Activated T-helper 1 cell treated with anti-CD3 and anti-CD28 coated beads, Interleukin-2, amount 50 U/mL, for 16 hours (primary cell): ENCODE measurements around the gene CARMIL1.

Experiments
- DNase-seq, 2 donors: peaks; one replicate each; pipeline ENCODE4 v3.0.0-alpha.2; 2020; ENCODE audit warnings: low read depth in 1 of 2, low spot score in 1 of 2

The CARMIL1 gene

DNA sequence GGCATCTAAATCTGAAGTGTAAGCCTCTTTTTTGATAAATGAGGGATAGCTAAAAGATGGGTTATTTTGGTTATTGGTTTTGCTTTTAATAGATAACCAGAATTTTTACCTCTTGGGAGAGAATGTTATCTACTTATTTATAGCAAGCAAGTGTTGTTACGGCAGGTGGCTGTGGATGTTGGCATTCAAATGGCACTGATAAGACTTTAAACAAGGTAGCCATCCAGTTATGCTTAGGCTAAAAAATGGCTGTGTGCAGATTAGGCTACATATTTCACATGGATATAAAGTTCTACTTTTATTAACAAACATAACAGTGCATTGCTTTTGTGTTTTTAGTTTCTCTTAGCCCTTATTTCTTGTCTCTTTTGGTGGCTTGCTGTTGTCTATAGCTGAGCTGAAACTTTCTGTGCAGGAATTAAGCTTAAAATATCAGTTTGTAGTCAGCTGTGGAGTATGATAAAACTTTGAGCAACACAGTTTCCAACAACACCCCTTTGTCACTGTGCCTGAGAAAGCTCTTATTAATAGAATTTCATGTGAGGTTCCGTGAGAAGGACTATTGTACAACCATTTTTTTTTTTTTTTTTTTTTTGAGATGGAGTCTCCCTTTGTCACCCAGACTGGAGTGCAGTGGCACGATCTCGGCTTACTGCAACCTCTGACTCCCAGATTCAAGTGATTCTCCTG is 28.8 kb downstream of the CARMIL1 start:
- no peak for DNase-seq

DNA sequence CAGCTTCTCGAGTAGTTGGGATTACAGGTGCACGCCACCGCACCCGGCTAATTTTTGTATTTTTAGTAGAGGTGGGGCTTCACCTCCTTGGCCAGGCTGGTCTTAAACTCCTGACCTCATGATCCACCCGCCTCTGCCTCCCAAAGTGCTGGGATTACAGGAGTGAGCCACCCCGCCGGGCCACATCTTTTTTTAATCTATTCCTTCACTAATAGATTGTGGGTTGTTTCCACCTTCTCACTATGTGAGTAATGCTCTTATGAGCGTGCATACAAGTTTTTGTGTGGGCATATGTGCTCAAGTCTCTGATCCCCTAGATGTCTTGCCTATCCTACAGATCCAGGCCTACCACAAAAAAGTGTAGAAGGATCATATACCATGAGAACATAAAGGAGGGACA is 30.7 kb downstream of the CARMIL1 start:
- DNase-seq: no peak

- no peak for DNase-seq
Observed at GRCh38 chr6:25311331-25311840, 32.2 kb downstream of the CARMIL1 start.

- no peak for DNase-seq
Observed at GRCh38 chr6:25312034-25312620, 33.0 kb downstream of the CARMIL1 start.

GRCh38 chr6:25312703-25313102 is 33.5 kb downstream of the CARMIL1 start:
- no peak for DNase-seq

DNA sequence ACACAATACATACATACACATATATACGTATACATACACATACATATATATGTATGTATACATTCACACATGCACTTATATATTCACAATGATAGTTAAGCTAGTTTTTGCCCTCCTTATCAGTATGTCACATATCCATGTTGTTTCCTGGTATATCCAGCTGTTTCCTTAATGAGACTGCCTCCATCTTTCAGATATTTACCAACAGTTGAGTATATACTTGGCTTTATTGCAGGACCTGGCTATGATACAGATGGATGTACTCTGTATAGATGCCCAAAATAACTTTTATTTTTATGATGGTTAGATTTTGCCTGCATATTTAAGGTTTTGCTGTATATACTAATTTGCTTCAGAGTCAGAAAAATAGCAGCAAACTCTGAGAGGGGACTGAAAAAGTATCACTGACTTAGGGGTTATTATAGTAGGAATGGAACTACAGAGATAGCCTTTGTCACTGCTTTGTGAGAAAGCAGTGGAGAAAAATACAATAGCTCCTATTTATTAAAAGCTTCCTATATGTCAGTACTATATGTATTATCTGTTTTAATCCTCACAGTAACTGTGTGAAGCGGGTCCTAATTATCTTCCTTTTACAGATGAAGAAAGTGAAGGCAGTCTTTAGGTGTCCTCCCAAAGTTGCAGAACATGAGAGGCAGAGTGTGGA is 35.5 kb downstream of the CARMIL1 start:
- no peak for DNase-seq

- DNase-seq: no peak
Observed at GRCh38 chr6:25315194-25316177, 36.3 kb downstream of the CARMIL1 start.

DNA sequence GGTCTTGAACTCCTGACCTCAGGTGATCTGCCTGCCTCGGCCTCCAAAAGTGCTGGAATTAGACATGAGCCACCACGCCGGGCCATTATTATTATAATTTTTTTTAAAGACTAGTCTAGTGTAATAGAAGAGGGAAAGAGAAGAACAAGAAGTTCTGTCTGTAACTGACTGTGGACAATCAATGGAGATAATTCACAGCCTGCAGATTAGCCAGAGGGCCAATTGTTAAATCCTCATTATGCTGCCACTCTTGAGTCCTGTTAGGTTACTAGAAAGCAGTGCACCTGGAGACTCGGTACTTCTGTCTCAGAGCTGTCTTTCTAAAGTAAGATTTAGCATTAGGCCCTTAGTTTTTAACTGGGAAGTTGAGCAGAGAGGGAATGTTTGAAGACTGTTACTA is 37.5 kb downstream of the CARMIL1 start:
- no peak for DNase-seq

- no peak for DNase-seq
Observed at GRCh38 chr6:25318589-25318988, 39.4 kb downstream of the CARMIL1 start.

DNA sequence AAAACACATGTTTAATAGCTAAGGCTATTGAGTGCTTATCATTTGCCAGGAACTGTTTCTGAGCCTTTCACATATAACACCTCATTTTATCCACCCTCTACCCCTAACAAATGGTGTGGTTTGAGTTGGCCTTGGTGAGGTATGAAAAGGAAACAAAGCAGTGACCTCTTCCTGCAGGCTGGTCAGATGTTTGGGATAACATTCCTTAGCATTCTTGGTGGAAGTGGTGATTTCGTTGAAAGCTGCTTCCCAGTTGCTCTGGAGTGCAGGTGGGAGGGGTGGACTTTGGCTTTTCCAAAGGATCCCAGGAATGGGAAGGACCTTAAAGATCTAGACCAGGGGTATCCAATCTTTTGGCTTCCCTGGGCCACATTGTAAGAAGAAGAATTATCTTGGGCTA is 41.3 kb downstream of the CARMIL1 start:
- no peak for DNase-seq

DNA sequence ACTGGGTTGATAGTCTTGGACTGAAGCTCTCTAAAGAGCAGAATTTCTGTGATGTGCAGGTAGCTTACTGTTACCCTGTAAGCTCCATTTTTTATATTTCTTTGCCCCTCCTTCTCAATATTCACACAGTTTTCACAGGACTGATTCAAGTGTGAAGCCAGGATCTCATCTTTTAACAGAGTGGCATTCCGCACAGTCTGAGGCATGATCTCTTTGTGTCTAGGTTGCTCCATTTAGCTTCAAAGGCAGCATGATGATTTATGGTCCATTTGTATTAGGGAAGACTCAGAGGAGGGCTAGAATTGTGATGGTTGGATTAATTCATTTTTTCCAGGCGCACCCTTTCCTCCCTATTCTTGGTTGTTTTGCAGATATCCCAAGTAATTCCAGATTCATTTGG is 43.5 kb downstream of the CARMIL1 start:
- no peak for DNase-seq

- DNase-seq: no peak
Observed at GRCh38 chr6:25324066-25324762, 45.0 kb downstream of the CARMIL1 start.

DNA sequence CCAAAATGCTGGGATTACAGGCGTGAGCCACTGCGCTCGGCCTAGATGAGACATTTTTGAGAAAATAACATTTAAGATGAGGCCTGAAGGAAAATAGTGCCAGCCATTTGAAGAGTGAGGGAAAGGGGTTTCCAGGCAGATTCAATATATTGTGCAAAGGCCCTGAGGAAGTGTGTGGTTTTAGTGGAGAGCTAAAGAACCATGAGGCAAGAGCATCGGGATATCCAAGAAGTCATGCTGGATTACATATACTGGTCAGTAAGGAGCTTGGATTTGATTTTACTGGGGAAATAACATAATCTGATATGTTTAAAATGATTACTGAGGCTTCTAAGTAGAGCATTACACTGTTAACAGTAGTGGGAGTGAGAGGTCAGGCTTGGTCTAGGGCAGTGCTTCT is 47.0 kb downstream of the CARMIL1 start:
- DNase-seq: no peak

DNA sequence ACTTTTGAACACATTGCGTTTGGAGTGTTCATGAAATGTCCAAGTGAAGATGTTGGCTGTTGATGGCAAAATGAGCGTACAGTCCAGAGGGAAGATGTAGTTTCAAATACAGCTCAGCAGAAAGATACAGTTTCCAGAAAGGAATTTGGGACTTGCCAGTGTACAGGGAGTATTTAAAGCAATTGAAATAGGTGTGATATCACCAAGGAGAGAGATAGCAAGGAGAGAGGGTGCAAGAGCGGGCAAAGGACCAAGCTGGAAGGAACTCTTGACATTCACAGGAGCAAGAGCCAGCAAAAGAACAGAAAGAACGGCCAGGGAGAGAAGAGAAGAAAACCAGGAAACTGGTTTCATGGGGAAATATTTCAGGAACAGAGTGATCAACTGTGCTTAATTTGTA is 47.8 kb downstream of the CARMIL1 start:
- no peak for DNase-seq

DNA sequence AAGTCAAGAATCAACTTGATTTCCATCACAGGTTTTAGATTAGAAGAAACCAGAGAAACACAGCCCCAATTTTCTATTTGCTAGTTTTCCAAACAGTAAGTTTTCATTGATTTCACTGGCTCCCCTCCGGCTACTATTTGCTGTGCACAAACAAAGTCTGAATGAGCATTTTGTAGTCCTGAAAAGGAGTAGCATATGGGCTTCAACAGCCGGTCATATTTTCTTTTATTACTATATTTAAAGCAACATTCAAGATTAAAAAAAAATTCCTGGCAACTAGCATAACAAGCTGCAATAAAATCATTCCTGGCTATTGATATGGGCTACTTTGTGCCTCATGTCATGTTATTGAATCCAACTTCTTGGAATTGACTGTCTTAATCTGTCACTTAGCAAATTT is 48.3 kb downstream of the CARMIL1 start:
- DNase-seq: no peak

DNA sequence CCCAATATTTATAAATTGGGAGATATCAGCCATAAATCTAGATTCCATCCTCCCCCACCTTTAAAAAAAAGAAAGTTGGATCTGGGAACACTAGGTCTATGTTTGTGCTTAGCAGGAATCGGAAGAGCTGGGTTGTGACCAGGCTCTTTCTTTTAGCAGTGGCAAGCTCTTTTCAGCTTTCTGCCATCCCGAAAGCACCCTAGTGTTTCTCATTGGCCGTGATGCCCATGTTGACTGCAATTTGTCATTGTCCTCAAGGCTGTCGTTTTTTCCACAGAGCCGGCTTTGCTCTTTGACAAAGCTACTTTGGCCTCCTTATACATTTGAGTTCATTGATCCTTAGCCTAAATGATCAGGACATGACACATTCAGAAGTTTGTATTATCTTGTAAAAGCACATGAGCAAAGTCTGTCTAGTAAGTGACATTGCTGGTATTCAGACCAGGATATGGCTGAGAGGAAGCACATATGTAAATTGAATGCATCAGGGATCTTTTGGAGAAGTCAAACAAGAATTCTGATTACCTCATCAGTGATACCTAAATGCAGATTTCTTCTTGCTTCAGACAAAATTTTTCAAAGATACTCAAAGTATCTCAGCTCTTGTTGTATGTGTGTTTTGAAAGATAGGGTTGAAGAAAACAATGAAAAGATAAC is 50.1 kb downstream of the CARMIL1 start:
- no peak for DNase-seq

DNA sequence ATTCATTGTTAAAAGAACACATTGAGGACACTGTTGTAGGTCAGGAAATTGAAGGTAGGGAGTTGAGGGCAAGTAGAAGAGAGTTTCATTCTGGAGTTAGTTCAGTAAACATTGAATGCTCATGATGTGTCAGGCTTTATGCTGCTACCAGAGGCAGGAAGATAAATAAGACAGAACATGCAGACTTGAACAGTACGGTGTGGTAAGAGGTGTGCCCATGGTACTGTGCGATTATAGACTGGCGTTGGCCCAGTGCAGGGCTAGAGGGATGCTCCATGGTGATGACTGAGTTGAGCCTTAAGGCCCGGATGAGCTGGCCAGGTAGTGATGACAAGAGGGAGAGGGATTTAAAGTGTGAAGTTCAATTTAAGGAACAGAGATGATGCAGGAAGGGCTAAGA is 50.8 kb downstream of the CARMIL1 start:
- no peak for DNase-seq

- no peak for DNase-seq
Observed at GRCh38 chr6:25330796-25331685, 51.9 kb downstream of the CARMIL1 start.

GRCh38 chr6:25332165-25332564 is 53.0 kb downstream of the CARMIL1 start:
- no peak for DNase-seq
